H1 (cell line): Measurements from ENCODE around the gene ESPNL. TPM values are rescaled to one million over a fixed set of nuclear protein-coding genes. Genes with fewer than 3 reads are reported as not detected.

Experiments used
- CTCF ChIA-PET: fragments of 300-600 bp; sonication (Branson Sonifier 250); formaldehyde crosslinking; loops from one replicate; lab custom pipeline; 2021; ENCODE audit not compliant: partially characterized antibody; lab: Charles Lee
- POLR2A ChIA-PET: fragments of 300-600 bp; sonication (Branson Sonifier 250); formaldehyde crosslinking; loops from one replicate; lab custom pipeline; 2021; ENCODE audit warnings: inconsistent platforms; ENCODE audit not compliant: partially characterized antibody; lab: Charles Lee
- DNase-seq, 2 experiments: peaks; one replicate each; pipeline versions ENCODE4 v3.0.0 to v3.0.0-alpha.2; 2010 to 2022; ENCODE audit warnings: low spot score in 2 of 2, low read depth in 1 of 2, mixed read lengths in 1 of 2
- FAIRE-seq: peaks from 2 replicates; lab custom pipeline; 2011; peaks lifted over from hg19 to GRCh38; lab: Jason Lieb, UNC
- H2AFZ ChIP-seq: 2 replicates; pipeline ENCODE4 v1.8.1; 2012; ENCODE audit warnings: low read length, inconsistent platforms
- H2AK5ac ChIP-seq: 2 replicates; pipeline ENCODE4 v1.6.1; 2013; ENCODE audit warnings: low read depth, low read length
- H2BK120ac ChIP-seq: replicated peaks from 2 replicates; pipeline ENCODE3; 2013; ENCODE audit warnings: low read depth, low read length, inconsistent platforms
- H2BK12ac ChIP-seq: 2 replicates; pipeline ENCODE4 v1.6.1; 2013; ENCODE audit warnings: low read depth, low read length
- H2BK15ac ChIP-seq: 2 replicates; pipeline ENCODE4 v1.6.1; 2013; ENCODE audit warnings: low read length
- H2BK20ac ChIP-seq: 2 replicates; pipeline ENCODE4 v1.6.1; 2013; ENCODE audit warnings: low read length
- H2BK5ac ChIP-seq: 2 replicates; pipeline ENCODE4 v1.6.1; 2013; ENCODE audit warnings: low read depth, low read length
- H3K14ac ChIP-seq: 2 replicates; pipeline ENCODE4 v1.6.1; 2013; ENCODE audit warnings: inconsistent platforms; ENCODE audit not compliant: insufficient read length
- H3K18ac ChIP-seq: 2 replicates; pipeline ENCODE4 v1.6.1; 2013; ENCODE audit warnings: low read length; ENCODE audit errors: extremely low read depth
- H3K23ac ChIP-seq: 2 replicates; pipeline ENCODE4 v1.6.1; 2013; ENCODE audit warnings: inconsistent platforms; ENCODE audit not compliant: insufficient read length
- H3K23me2 ChIP-seq: 2 replicates; pipeline ENCODE4 v1.6.1; 2013; ENCODE audit warnings: low read depth, low read length
- H3K27ac ChIP-seq: 2 replicates; pipeline ENCODE4 v1.6.1; 2011; ENCODE audit warnings: low read depth, low read length, inconsistent platforms
- H3K27me3 ChIP-seq, 4 experiments: replicated peaks in 1 of 4; 1 replicate in 1 of 4; 2 replicates in 3 of 4; pipeline versions ENCODE4 v1.6.1 to v1.8.1; 2011 to 2013; ENCODE audit warnings: low read length in 3 of 4, mild to moderate bottlenecking in 3 of 4, inconsistent platforms in 2 of 4, mixed read lengths in 2 of 4, moderate library complexity in 1 of 4; ENCODE audit not compliant: control insufficient read depth in 3 of 4, insufficient read depth in 3 of 4; ENCODE audit errors: extremely low read depth in 1 of 4
- H3K36me3 ChIP-seq, 4 experiments: 2 replicates each; pipeline versions ENCODE4 v1.6.1 to v1.8.1; 2011 to 2013; ENCODE audit warnings: mild to moderate bottlenecking in 4 of 4, low read length in 3 of 4, moderate library complexity in 2 of 4, control low read depth in 1 of 4, inconsistent platforms in 1 of 4; ENCODE audit not compliant: insufficient read depth in 4 of 4, control insufficient read depth in 2 of 4
- H3K4ac ChIP-seq: replicated peaks from 2 replicates; pipeline ENCODE3; 2013; ENCODE audit warnings: low read length, low read depth, mixed read lengths, inconsistent platforms; ENCODE audit not compliant: insufficient read length
- H3K4me1 ChIP-seq, 4 experiments: replicated peaks in 1 of 4; 1 replicate in 1 of 4; 2 replicates in 3 of 4; pipeline versions ENCODE4 v1.6.1 to v1.8.1; 2011 to 2013; ENCODE audit warnings: low read length in 3 of 4, inconsistent platforms in 2 of 4, mixed read lengths in 1 of 4; ENCODE audit not compliant: insufficient read depth in 4 of 4, control insufficient read depth in 3 of 4
- H3K4me2 ChIP-seq, 2 experiments: 2 replicates each; pipeline versions ENCODE4 v1.6.1 to v1.8.1; 2011 to 2013; ENCODE audit warnings: low read depth in 2 of 2, low read length in 2 of 2, control low read depth in 1 of 2, inconsistent platforms in 1 of 2, mild to moderate bottlenecking in 1 of 2; ENCODE audit not compliant: insufficient read depth in 1 of 2
- H3K4me3 ChIP-seq, 4 experiments: fragments of 200-600, 300-600 bp in 1 of 4; sonication (generic), shearing (Covaris generic), sonication (Bioruptor Twin) in 1 of 4; 2 replicates each; pipeline versions ENCODE4 v1.5.1 to v1.8.1; 2011 to 2016; ENCODE audit warnings: low read length in 4 of 4, low read depth in 3 of 4, control low read depth in 2 of 4, inconsistent platforms in 2 of 4, mild to moderate bottlenecking in 2 of 4, mixed read lengths in 1 of 4, moderate library complexity in 1 of 4; ENCODE audit not compliant: insufficient read depth in 2 of 4; ENCODE audit errors: extremely low read depth in 1 of 4
- H3K56ac ChIP-seq: replicated peaks from 2 replicates; pipeline ENCODE3; 2013; ENCODE audit warnings: low read depth, mild to moderate bottlenecking, mixed read lengths, low read length, inconsistent platforms; ENCODE audit not compliant: insufficient read length
- H3K79me1 ChIP-seq: 2 replicates; pipeline ENCODE4 v1.6.1; 2013; ENCODE audit warnings: low read depth, low read length, control low read depth
- H3K79me2 ChIP-seq, 2 experiments: 2 replicates each; pipeline versions ENCODE4 v1.6.1 to v1.8.1; 2012 to 2013; ENCODE audit warnings: low read length in 2 of 2, mild to moderate bottlenecking in 2 of 2, inconsistent platforms in 1 of 2; ENCODE audit not compliant: insufficient read depth in 2 of 2, control insufficient read depth in 1 of 2
- H3K9ac ChIP-seq, 4 experiments: replicated peaks in 1 of 4; 1 replicate in 1 of 4; 2 replicates in 3 of 4; pipeline versions ENCODE4 v1.6.1 to v1.8.1; 2011 to 2013; ENCODE audit warnings: low read depth in 3 of 4, low read length in 3 of 4, control low read depth in 2 of 4, mild to moderate bottlenecking in 2 of 4, moderate library complexity in 2 of 4, inconsistent platforms in 1 of 4; ENCODE audit errors: extremely low read depth in 1 of 4
- H3K9me3 ChIP-seq, 2 experiments: 2 replicates each; pipeline versions ENCODE4 v1.6.1 to v1.8.1; 2012 to 2013; ENCODE audit warnings: mild to moderate bottlenecking in 2 of 2, moderate library complexity in 2 of 2, control low read depth in 1 of 2, inconsistent platforms in 1 of 2, low read depth in 1 of 2, low read length in 1 of 2, mixed read lengths in 1 of 2; ENCODE audit not compliant: insufficient read depth in 2 of 2
- H4K20me1 ChIP-seq, 2 experiments: replicated peaks in 1 of 2; 2 replicates each; pipeline versions ENCODE3 to v1.8.1; 2011 to 2013; ENCODE audit warnings: inconsistent platforms in 2 of 2, low read length in 2 of 2, mild to moderate bottlenecking in 1 of 2; ENCODE audit not compliant: insufficient read depth in 2 of 2, control insufficient read depth in 1 of 2
- H4K5ac ChIP-seq: 2 replicates; pipeline ENCODE4 v1.6.1; 2013; ENCODE audit warnings: low read length, low read depth, mixed read lengths, inconsistent platforms; ENCODE audit not compliant: insufficient read length
- H4K8ac ChIP-seq: 2 replicates; pipeline ENCODE4 v1.8.0; 2013; ENCODE audit warnings: mild to moderate bottlenecking, moderate library complexity, low read length, inconsistent platforms; ENCODE audit not compliant: insufficient read depth; ENCODE audit errors: extremely low read depth
- H4K91ac ChIP-seq: replicated peaks from 2 replicates; pipeline ENCODE3; 2013; ENCODE audit warnings: low read length, mixed read lengths, inconsistent platforms; ENCODE audit not compliant: insufficient read length
- EP300 ChIP-seq, 2 experiments: IDR thresholded peaks; 1 replicate in 1 of 2; 2 replicates in 1 of 2; pipeline ENCODE4 v1.6.1; 2011 to 2012; ENCODE audit warnings: low read depth in 2 of 2, low read length in 2 of 2, mild to moderate bottlenecking in 2 of 2, borderline replicate concordance in 1 of 2, inconsistent platforms in 1 of 2, moderate library complexity in 1 of 2
- SIRT6 ChIP-seq: IDR thresholded peaks from one replicate; pipeline ENCODE4 v1.7.1; 2012; ENCODE audit warnings: low read length, inconsistent platforms
- WGBS, 2 experiments: shearing (Covaris generic) in 1 of 2; methylation state at CpG; one replicate each; pipeline versions ENCODE4 v1.1.6 to v1.1.7; 2013 to 2015; ENCODE audit warnings: low lambda C conversion rate in 2 of 2, mixed read lengths in 2 of 2, inconsistent platforms in 1 of 2, low coverage in 1 of 2, missing lambda C conversion rate in 1 of 2; ENCODE audit not compliant: insufficient replicate concordance in 2 of 2, insufficient coverage in 1 of 2, insufficient read length in 1 of 2; ENCODE audit errors: extremely low coverage in 1 of 2, missing lambda C conversion rate in 1 of 2; 5-methylcytosine and 5-hydroxymethylcytosine counted together
- polyA plus RNA-seq, 7 experiments: library from polyadenylated mRNA; depleted of rRNA in 3 of 7; stranded (reverse) in 5 of 7; unstranded in 2 of 7; fragments of >200 nt in 5 of 7; fragments of 200-250 nt in 2 of 7; gene quantifications; 1 replicate in 5 of 7; 2 replicates in 1 of 7; 4 replicates in 1 of 7; pipeline versions ENCODE4 v1.2.1 to v1.2.3, GENCODE V29; 2011 to 2013; ENCODE audit warnings: missing spikeins in 2 of 7, mixed read lengths in 2 of 7
- total RNA-seq: library from RNA; stranded (reverse); fragmentation: NEBNext Ultra II Directional; extraction: Animal tissue kit (Norgen Biotek cat#: 25700); gene quantifications from 2 replicates; pipeline ENCODE4 v1.2.1, GENCODE V29; 2021
- TF ChIP-seq, protein P1 (sequence below): IDR thresholded peaks from 2 replicates; pipeline ENCODE4 v1.6.1; 2012; ENCODE audit warnings: inconsistent platforms

The ESPNL gene
- total and polyA plus RNA-seq, 2 of the 8 experiments (the other 6 are each of a cell fraction or from before 2014, with no cell fraction given), result 0.68 to 1.3 TPM

DNA sequence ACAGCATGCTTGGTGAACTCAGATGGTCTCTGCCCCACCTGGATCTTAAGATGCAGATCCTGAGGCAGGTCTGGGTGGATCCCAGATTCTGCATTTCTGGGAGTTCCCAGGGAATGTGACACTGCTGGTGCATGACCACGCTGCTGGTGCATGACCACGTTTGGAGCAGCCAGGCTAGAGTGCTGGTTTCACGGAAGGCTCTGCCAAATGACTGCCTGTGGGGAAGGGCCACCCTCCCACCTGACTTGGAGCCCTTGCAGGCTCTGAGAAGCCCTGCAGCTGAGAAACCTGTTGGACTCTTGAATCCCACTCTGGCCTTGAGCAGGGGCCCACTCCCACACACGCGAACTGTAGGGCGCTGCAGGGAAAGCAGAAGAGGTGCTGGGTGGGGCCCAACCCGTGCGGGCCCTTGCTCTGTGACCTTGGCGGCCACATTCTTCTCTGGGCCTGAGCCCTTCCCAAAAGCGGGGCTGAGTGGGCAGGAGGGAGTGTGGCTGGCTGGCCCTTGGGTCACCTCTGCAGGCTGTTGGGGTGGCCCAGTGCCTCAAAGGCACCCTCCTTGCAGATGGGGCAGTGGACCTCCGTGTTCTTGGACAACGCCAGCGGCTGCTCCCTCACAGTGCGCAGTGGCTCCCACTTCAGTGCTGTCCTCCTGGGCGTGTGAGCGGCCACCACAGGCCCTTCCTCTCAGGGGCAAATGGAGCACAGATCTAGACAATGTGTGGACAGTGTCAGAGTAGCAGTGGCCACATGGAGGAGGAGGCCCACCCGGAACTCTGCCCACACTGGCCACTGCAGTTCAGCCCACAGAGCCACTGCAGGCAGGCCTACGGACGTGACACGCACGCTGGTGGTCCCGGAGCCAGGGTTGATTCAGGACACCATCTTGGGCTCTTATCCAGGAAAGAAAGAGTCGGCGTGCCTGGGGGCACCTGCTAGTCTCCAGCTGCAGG, 66.5 kb downstream of the ESPNL start:
- Histone ChIP-seq H2AFZ (no peak overlapping the region), H3K36me3 (peaks cover 2 to 11% (median 5%) of the 10 kb centered on the region in 4 experiments; a peak in 4 of 8 replicates), H3K4ac (no peak overlapping the region), H3K4me3 (no peak overlapping the region), H2BK12ac (no peak overlapping the region), H3K56ac (no peak overlapping the region), H3K23me2 (peaks cover 4% of the 10 kb centered on the region; the same call in 1 of the 2 replicates), H4K5ac (no peak overlapping the region), H3K9ac (no peak overlapping the region), H2BK15ac (no peak overlapping the region), H3K79me2 (no peaks in the 10 kb centered on the region), H3K23ac (no peak overlapping the region), H3K79me1 (no peaks in the 10 kb centered on the region; the same call in 1 of the 2 replicates), H3K9me3 (no peaks in the 10 kb centered on the region), H3K4me2 (no peak overlapping the region), H4K91ac (no peak overlapping the region), H4K20me1 (peaks cover 6 to 8% of the 10 kb centered on the region in 2 experiments), H3K14ac (no peak overlapping the region), H4K8ac (no peak overlapping the region), H2BK5ac (peak overlapping the region; percentile 60), H3K27me3 (peaks cover 19 to 32% (median 29%) of the 10 kb centered on the region in 4 experiments), H2BK20ac (no peak overlapping the region), H2BK120ac (no peak overlapping the region), H3K18ac (no peak overlapping the region), H3K27ac (no peak overlapping the region), H2AK5ac (no peak overlapping the region), H3K4me1 (no peaks in the 10 kb centered on the region; a peak in 1 of 7 replicates)
- ChIA-PET POLR2A (interaction anchor here (0.9 to 1.3 kb wide), 3 partner anchors 19 to 73 kb away, joined by 3 to 5 read pairs (median 3); partner anchors contain the start of genes HES6 and ILKAP), CTCF (no interaction called here)
- no peak for TF ChIP-seq EP300 (IDR thresholded peaks at IDR 0.05; ENCODE audit: borderline replicate concordance in 1 of 2, low read depth in 2 of 2, low read length in 2 of 2)
- TF ChIP-seq SIRT6, result no peak
- TF ChIP-seq, protein P1, sequence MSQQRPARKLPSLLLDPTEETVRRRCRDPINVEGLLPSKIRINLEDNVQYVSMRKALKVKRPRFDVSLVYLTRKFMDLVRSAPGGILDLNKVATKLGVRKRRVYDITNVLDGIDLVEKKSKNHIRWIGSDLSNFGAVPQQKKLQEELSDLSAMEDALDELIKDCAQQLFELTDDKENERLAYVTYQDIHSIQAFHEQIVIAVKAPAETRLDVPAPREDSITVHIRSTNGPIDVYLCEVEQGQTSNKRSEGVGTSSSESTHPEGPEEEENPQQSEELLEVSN, result no peak
- DNase-seq (no peak), FAIRE-seq (no peak)
- WGBS, 2 experiments, result 96% methylated on average over 24 of the region's 24 CpGs; no CpG with 5 or more reads in 1 of the 2 experiments
